Activated CD4-positive, alpha-beta T cell treated with anti-CD3 and anti-CD28 coated beads for 36 hours (primary cell): Measurements from ENCODE around the gene CATSPERE. TPM values are rescaled to one million over a fixed set of nuclear protein-coding genes. Genes with fewer than 3 reads are reported as not detected.

Experiments
- ATAC-seq: fragments of 200-7000 bp; cut with Tn5 transposase; one replicate; pipeline ENCODE4 v1.10.0; 2021; ENCODE audit warnings: mild to moderate bottlenecking, moderate library complexity
- CTCF ChIA-PET: fragments of 350-600 bp; sonication (Branson Sonifier 250); formaldehyde crosslinking; loops from one replicate; lab custom pipeline; 2021; ENCODE audit warnings: antibody characterized with exemption; lab: Charles Lee
- POLR2A ChIA-PET: fragments of 350-600 bp; sonication (Branson Sonifier 250); formaldehyde crosslinking; loops from one replicate; lab custom pipeline; 2021; ENCODE audit warnings: antibody characterized with exemption, inconsistent platforms; lab: Charles Lee
- DNase-seq: peaks from one replicate; pipeline ENCODE4 v3.0.0-alpha.2; 2020
- H3K27ac Mint-ChIP-seq: one replicate; pipeline ENCODE4 v1.8.0; 2021; ENCODE audit warnings: mixed read lengths
- H3K27me3 Mint-ChIP-seq: one replicate; pipeline ENCODE4 v1.8.0; 2021; ENCODE audit warnings: mixed read lengths
- H3K36me3 Mint-ChIP-seq: one replicate; pipeline ENCODE4 v1.8.0; 2021; ENCODE audit warnings: low read depth, mixed read lengths
- H3K4me1 Mint-ChIP-seq: one replicate; pipeline ENCODE4 v1.8.0; 2021; ENCODE audit warnings: mixed read lengths
- H3K4me3 Mint-ChIP-seq: one replicate; pipeline ENCODE4 v1.8.0; 2021; ENCODE audit warnings: mild to moderate bottlenecking, moderate library complexity, mixed read lengths
- H3K9me3 Mint-ChIP-seq: one replicate; pipeline ENCODE4 v1.8.0; 2021; ENCODE audit warnings: low read depth, mixed read lengths
- intact Hi-C, 2 experiments: fragments of 100-400 bp; cut with DNase I in 1 of 2; cut with micrococcal nuclease in 1 of 2; formaldehyde crosslinking; loops; one replicate each; pipeline versions ENCODE4 v1.14.2 to v1.15.1; 2022 to 2024; cut with DNase I, micrococcal nuclease
- total RNA-seq, 2 experiments: library from RNA; stranded (reverse); gene quantifications; one replicate each; pipeline ENCODE4 v1.2.3, GENCODE V29; 2021

Gene CATSPERE
- total RNA-seq, 2 experiments from 2014 or later: 0.11 TPM; not detected in 1

- POLR2A ChIA-PET: interaction anchor here (0.6 to 1.1 kb wide), 3 partner anchors 149 to 234 kb away, joined by 3 to 5 read pairs (median 4); partner anchors contain the start of gene ADSS2
- H3K9me3 Mint-ChIP-seq: no peaks in the 10 kb centered on the region
- peak; percentile 74 for DNase-seq
- CTCF ChIA-PET: interaction anchor here (0.6 to 1.5 kb wide), 11 partner anchors 11 to 1934 kb away, joined by 3 to 8 read pairs (median 4); no protein-coding TSS in a partner anchor
- H3K4me1 Mint-ChIP-seq: peaks cover 20% of the 10 kb centered on the region
- intact Hi-C loops: loop anchor here (1.0 to 10.0 kb wide), 8 partner anchors 52 to 1735 kb away; partner anchors contain the start of genes ADSS2 (in 2 of the 2) and DESI2 (in 1 of the 2)
- H3K36me3 Mint-ChIP-seq: no peaks in the 10 kb centered on the region
- H3K4me3 Mint-ChIP-seq: peak overlapping the region; percentile 55
- H3K27me3 Mint-ChIP-seq: peaks cover 4% of the 10 kb centered on the region
- peak; percentile 96 for ATAC-seq
- H3K27ac Mint-ChIP-seq: peak overlapping the region; percentile 95
These were observed 138.9 kb downstream of the CATSPERE start for GRCh38 chr1:244599937-244600350.

- Mint-ChIP-seq H3K36me3 (no peaks in the 10 kb centered on the region), H3K9me3 (no peaks in the 10 kb centered on the region), H3K4me3 (no peak overlapping the region), H3K27ac (no peak overlapping the region), H3K27me3 (peaks cover 4% of the 10 kb centered on the region), H3K4me1 (peaks cover 15% of the 10 kb centered on the region)
- DNase-seq: no peak
- intact Hi-C loops: loop anchor here (2.0 to 5.0 kb wide), 4 partner anchors 126 to 369 kb away; partner anchors contain the start of gene ADSS2 (in 2 of the 2)
- ChIA-PET POLR2A (no interaction called here), CTCF (interaction anchor here (1.0 kb wide), 1 partner anchor 441 kb away, joined by 4 read pairs; no protein-coding TSS in a partner anchor)
- no peak for ATAC-seq
These were observed 140.3 kb downstream of the CATSPERE start for GRCh38 chr1:244601336-244601735.

- H3K4me1 Mint-ChIP-seq: peaks cover 15% of the 10 kb centered on the region
- no peaks in the 10 kb centered on the region for H3K36me3 Mint-ChIP-seq
- no peaks in the 10 kb centered on the region for H3K9me3 Mint-ChIP-seq
- H3K4me3 Mint-ChIP-seq: no peak overlapping the region
- no peak for DNase-seq
- POLR2A ChIA-PET: interaction anchor here (0.5 to 0.6 kb wide), 2 partner anchors 34 to 290 kb away, joined by 3 read pairs; no protein-coding TSS in a partner anchor
- H3K27me3 Mint-ChIP-seq: peaks cover 4% of the 10 kb centered on the region
- no peak for ATAC-seq
- H3K27ac Mint-ChIP-seq: no peak overlapping the region
- CTCF ChIA-PET: interaction anchor here (0.7 to 4.1 kb wide), 23 partner anchors 8 to 438 kb away, joined by 3 to 66 read pairs (median 5); partner anchors contain the start of gene DESI2
- intact Hi-C loops: loop anchor here (1.0 to 5.0 kb wide), 5 partner anchors 124 to 439 kb away; partner anchors contain the start of gene ADSS2 (in 1 of the 2)
These were observed 142.4 kb downstream of the CATSPERE start for GRCh38 chr1:244603498-244603897.

GRCh38 chr1:244605835-244606370 is 144.8 kb downstream of the CATSPERE start:
- intact Hi-C loops: no loop called here
- H3K36me3 Mint-ChIP-seq: no peaks in the 10 kb centered on the region
- DNase-seq: no peak
- no peak for ATAC-seq
- POLR2A ChIA-PET: no interaction called here
- no peaks in the 10 kb centered on the region for H3K9me3 Mint-ChIP-seq
- no peak overlapping the region for H3K27ac Mint-ChIP-seq
- CTCF ChIA-PET: interaction anchor here (0.6 to 4.1 kb wide), 7 partner anchors 11 to 874 kb away, joined by 3 to 66 read pairs (median 4); no protein-coding TSS in a partner anchor
- H3K4me1 Mint-ChIP-seq: no peaks in the 10 kb centered on the region
- H3K27me3 Mint-ChIP-seq: peaks cover 4% of the 10 kb centered on the region
- H3K4me3 Mint-ChIP-seq: no peak overlapping the region

GRCh38 chr1:244614113-244614836 is 153.2 kb downstream of the CATSPERE start:
- Mint-ChIP-seq H3K36me3 (no peaks in the 10 kb centered on the region), H3K4me3 (no peak overlapping the region), H3K27ac (no peak overlapping the region), H3K9me3 (no peaks in the 10 kb centered on the region), H3K27me3 (no peaks in the 10 kb centered on the region), H3K4me1 (no peaks in the 10 kb centered on the region)
- intact Hi-C loops: no loop called here
- CTCF ChIA-PET: interaction anchor here (0.9 to 4.5 kb wide), 2 partner anchors 10 kb away, joined by 5 to 23 read pairs; no protein-coding TSS in a partner anchor
- ATAC-seq (no peak), DNase-seq (no peak)
- POLR2A ChIA-PET: no interaction called here

DNA sequence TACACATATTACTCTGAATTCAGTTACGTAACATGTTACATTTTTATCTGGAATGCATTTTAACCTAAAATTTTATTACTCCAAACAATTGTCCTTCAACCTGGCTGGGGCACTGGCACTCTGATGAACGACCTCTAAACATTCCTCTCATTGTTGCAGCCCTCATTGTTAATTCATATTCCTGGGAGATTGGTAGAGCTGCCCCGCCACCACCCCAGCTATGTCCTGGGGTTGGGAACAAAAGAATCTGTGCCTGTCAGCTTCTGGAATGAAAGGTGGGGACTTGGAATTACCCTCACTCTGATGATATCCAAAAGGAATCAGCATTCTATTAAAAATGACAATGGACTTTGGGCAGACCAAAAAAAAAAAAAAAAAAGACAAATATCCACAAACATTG is 153.8 kb downstream of the CATSPERE start:
- no peaks in the 10 kb centered on the region for H3K27me3 Mint-ChIP-seq
- no peak for DNase-seq
- intact Hi-C loops: no loop called here
- no peak for ATAC-seq
- no peaks in the 10 kb centered on the region for H3K4me1 Mint-ChIP-seq
- H3K4me3 Mint-ChIP-seq: no peak overlapping the region
- H3K9me3 Mint-ChIP-seq: no peaks in the 10 kb centered on the region
- CTCF ChIA-PET: interaction anchor here (4.5 kb wide), 1 partner anchor 11 kb away, joined by 23 read pairs; no protein-coding TSS in a partner anchor
- POLR2A ChIA-PET: no interaction called here
- no peak overlapping the region for H3K27ac Mint-ChIP-seq
- no peaks in the 10 kb centered on the region for H3K36me3 Mint-ChIP-seq

GRCh38 chr1:244615301-244615700 is 154.2 kb downstream of the CATSPERE start:
- CTCF ChIA-PET: interaction anchor here (4.5 kb wide), 1 partner anchor 11 kb away, joined by 23 read pairs; no protein-coding TSS in a partner anchor
- intact Hi-C loops: no loop called here

GRCh38 chr1:244626709-244627108 is 165.6 kb downstream of the CATSPERE start:
- ChIA-PET CTCF (interaction anchor here (0.8 to 1.1 kb wide), 2 partner anchors 20 to 160 kb away, joined by 3 read pairs; no protein-coding TSS in a partner anchor), POLR2A (no interaction called here)
- intact Hi-C loops: no loop called here
- Mint-ChIP-seq H3K4me1 (no peaks in the 10 kb centered on the region), H3K4me3 (no peak overlapping the region), H3K36me3 (no peaks in the 10 kb centered on the region), H3K27me3 (peaks cover 7% of the 10 kb centered on the region), H3K9me3 (no peaks in the 10 kb centered on the region), H3K27ac (no peak overlapping the region)
- no peak for ATAC-seq
- no peak for DNase-seq

More at GRCh38 chr1:244615301-244615700, 154.2 kb downstream of the CATSPERE start:
- no peaks in the 10 kb centered on the region for H3K27me3 Mint-ChIP-seq
- H3K4me1 Mint-ChIP-seq: no peaks in the 10 kb centered on the region
- no peak for ATAC-seq
- DNase-seq: no peak
- H3K27ac Mint-ChIP-seq: no peak overlapping the region
- POLR2A ChIA-PET: no interaction called here
- H3K36me3 Mint-ChIP-seq: no peaks in the 10 kb centered on the region
- no peak overlapping the region for H3K4me3 Mint-ChIP-seq
- no peaks in the 10 kb centered on the region for H3K9me3 Mint-ChIP-seq

DNA sequence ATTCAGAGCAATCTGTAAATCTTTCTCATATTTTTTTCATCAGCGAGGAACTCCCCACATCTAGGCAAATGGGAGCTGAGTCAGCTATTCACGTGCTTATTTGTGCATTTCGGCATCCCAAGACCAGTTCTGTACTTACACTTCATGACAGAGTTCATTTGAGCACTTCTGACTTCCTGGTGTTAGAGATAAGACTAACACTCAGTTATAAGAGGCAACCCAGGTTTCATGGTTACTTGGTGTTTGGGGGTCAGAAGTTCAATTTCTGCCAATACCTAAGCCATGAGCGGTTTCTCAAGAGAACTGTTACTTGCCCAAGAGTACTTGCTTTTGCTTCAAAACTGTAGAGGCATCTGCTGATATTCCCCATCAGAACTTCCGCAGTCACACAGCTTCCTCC is 167.7 kb downstream of the CATSPERE start:
- H3K36me3 Mint-ChIP-seq: no peaks in the 10 kb centered on the region
- intact Hi-C loops: no loop called here
- no peak overlapping the region for H3K27ac Mint-ChIP-seq
- H3K4me3 Mint-ChIP-seq: no peak overlapping the region
- DNase-seq (no peak), ATAC-seq (no peak)
- ChIA-PET POLR2A (interaction anchor here (0.6 kb wide), 1 partner anchor 24 kb away, joined by 3 read pairs; no protein-coding TSS in a partner anchor), CTCF (interaction anchor here (0.6 kb wide), 1 partner anchor 80 kb away, joined by 3 read pairs; no protein-coding TSS in a partner anchor)
- no peaks in the 10 kb centered on the region for H3K4me1 Mint-ChIP-seq
- H3K9me3 Mint-ChIP-seq: no peaks in the 10 kb centered on the region
- H3K27me3 Mint-ChIP-seq: peaks cover 7% of the 10 kb centered on the region

DNA sequence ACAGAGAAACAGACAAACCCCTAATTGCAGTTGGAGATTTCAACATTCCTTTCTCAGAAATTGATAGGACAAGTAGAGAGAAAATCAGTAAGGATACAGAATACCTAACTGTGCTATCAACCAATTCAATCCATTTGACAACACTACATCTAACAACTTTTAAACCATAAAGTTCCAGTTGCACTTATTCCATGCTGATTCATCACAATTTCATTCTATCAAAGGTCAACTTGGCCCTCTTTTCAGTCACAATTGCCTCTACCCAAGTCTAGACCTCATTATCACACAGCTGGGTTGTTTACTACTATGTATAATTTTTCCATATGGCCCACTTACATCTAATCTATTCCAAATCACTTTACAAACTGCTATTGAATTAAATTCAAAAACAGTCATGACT is 172.1 kb downstream of the CATSPERE start:
- Mint-ChIP-seq H3K9me3 (no peaks in the 10 kb centered on the region), H3K4me3 (no peak overlapping the region), H3K36me3 (no peaks in the 10 kb centered on the region), H3K27me3 (peaks cover 2% of the 10 kb centered on the region), H3K27ac (no peak overlapping the region), H3K4me1 (no peaks in the 10 kb centered on the region)
- intact Hi-C loops: no loop called here
- DNase-seq (no peak), ATAC-seq (no peak)
- POLR2A ChIA-PET: no interaction called here
- CTCF ChIA-PET: no interaction called here

- DNase-seq (no peak), ATAC-seq (no peak)
- Mint-ChIP-seq H3K27me3 (no peaks in the 10 kb centered on the region), H3K4me1 (no peaks in the 10 kb centered on the region), H3K9me3 (no peaks in the 10 kb centered on the region), H3K36me3 (no peaks in the 10 kb centered on the region), H3K4me3 (no peak overlapping the region), H3K27ac (no peak overlapping the region)
- intact Hi-C loops: no loop called here
- POLR2A ChIA-PET: no interaction called here
- CTCF ChIA-PET: interaction anchor here (0.8 to 1.6 kb wide), 2 partner anchors 11 to 31 kb away, joined by 3 to 6 read pairs; no protein-coding TSS in a partner anchor
These were observed 173.5 kb downstream of the CATSPERE start for GRCh38 chr1:244634546-244634945.
